Measurements from ENCODE around the gene TSR2.

Gene TSR2, protein sequence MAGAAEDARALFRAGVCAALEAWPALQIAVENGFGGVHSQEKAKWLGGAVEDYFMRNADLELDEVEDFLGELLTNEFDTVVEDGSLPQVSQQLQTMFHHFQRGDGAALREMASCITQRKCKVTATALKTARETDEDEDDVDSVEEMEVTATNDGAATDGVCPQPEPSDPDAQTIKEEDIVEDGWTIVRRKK

DNA sequence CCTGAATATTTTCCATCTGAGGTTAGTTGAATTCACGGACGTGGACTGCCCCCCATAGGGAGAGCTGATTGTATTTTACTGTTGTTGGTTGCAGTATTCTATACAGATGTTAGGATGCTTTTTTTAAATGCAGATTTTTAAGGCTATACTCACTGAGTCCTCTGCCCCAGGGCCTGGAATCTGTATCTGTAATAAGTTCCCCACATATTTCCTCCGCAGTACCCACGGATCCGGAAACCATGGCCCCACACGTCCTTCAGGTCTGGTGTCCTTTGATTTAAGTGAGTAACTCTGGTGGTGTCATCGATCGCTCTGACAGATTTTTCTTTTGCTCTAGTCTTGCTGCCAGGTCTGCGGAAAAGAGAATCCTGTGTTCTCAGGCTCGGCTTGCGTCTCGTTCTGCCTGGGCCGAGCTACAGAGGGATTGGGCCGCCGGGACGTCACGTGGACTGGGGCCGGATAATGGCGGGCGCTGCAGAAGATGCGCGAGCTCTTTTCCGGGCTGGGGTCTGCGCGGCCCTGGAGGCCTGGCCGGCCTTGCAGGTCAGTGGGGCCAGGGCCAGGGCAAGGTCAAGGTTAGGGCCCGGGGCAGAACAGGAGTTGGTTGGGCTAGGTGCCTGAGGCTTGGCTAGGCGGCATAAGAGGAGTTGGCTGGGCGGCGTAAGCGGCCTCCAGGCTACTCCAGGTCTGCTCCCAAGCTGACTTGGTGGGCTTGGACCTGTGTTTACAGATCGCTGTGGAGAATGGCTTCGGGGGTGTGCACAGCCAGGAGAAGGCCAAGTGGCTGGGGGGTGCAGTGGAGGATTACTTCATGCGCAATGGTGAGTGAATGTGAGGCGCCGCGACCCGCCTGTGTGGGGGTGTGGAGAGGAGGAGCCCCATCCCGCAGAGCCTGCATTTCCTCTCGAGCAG is at the start of gene TSR2:
TSR2 (plus strand) TSS at position 445 of the 912 bp plus-strand sequence; CDS start at position 463, 18 bp downstream.
- Histone ChIP-seq H3K4me3 (ENCODE audit: low read length in 2 of 2) (peak within 1 kb of the TSS; percentile 87 to 89), H3K4me1 (ENCODE audit: control insufficient read depth, insufficient read depth, low read length) (peaks cover 6% of the 10 kb centered on the region), H3K27me3 (ENCODE audit: control insufficient read depth in 1 of 2, insufficient read depth in 2 of 2, low read length in 2 of 2) (peaks cover 0 to 2% of the 10 kb centered on the region in 2 donors), H3K27ac (ENCODE audit: low read length) (no peak within 1 kb of the TSS), H3K9me3 (ENCODE audit: control insufficient read depth in 2 of 2, low read length in 2 of 2) (no peaks in the 10 kb centered on the region), H3K36me3 (ENCODE audit: control insufficient read depth in 2 of 2, insufficient read depth in 2 of 2, low read length in 2 of 2) (peaks cover 3 to 4% of the 10 kb centered on the region in 2 donors), H3K9ac (ENCODE audit: low read length in 2 of 2) (peak within 1 kb of the TSS; percentile 76 to 80)

DNA sequence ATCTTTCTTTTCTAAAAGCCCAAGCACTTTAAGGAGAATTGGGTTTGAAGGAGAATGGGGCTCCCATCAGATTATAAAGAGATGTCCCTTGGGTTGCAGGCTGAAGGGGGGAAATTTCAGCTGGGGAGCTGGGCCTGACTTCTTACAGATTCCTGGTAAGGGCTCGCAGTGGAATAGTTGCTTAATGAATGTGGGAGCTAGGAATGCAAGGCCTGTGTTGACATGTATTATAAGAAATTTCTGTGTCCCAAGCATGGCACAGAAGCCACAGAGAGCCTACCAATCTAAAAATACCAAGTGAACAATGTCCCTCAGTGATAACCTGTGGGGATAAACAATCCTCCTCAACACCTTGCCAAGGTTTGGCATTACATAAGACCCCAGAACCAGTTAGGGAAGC is 43.1 kb upstream of the TSR2 start:
- no peaks in the 10 kb centered on the region for H3K27me3 ChIP-seq (ENCODE audit: control insufficient read depth in 1 of 2, insufficient read depth in 2 of 2, low read length in 2 of 2)
- no peak overlapping the region for H3K9ac ChIP-seq (ENCODE audit: low read length in 2 of 2)
- H3K36me3 ChIP-seq (ENCODE audit: control insufficient read depth in 2 of 2, insufficient read depth in 2 of 2, low read length in 2 of 2), result no peaks in the 10 kb centered on the region
- no peaks in the 10 kb centered on the region for H3K9me3 ChIP-seq (ENCODE audit: control insufficient read depth in 2 of 2, low read length in 2 of 2)
- H3K4me1 ChIP-seq (ENCODE audit: control insufficient read depth, insufficient read depth, low read length), result no peaks in the 10 kb centered on the region
- H3K4me3 ChIP-seq (ENCODE audit: low read length in 2 of 2), result no peak overlapping the region
- H3K27ac ChIP-seq (ENCODE audit: low read length), result no peak overlapping the region

DNA sequence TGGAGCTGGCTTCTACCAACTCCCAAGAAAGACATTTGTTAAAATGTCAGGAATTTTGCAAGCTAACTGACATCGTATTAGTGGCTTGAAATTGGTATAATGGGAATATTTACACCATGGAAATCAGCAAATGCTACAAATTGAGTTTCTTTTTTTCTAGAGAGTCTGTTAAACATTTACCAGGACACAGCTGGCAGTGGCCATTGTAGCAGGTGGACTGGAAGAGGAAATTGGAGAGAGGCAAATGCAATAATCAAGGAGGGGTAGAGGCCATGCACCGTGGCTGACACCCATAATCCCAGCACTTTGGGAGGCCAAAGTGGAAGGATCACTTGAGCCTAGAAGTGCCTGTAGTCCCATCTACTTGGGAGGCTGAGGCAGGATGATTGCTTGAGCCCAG is 32.9 kb upstream of the TSR2 start:
- Histone ChIP-seq H3K27me3 (ENCODE audit: control insufficient read depth in 1 of 2, insufficient read depth in 2 of 2, low read length in 2 of 2) (no peaks in the 10 kb centered on the region), H3K4me3 (ENCODE audit: low read length in 2 of 2) (no peak overlapping the region), H3K27ac (ENCODE audit: low read length) (no peak overlapping the region), H3K36me3 (ENCODE audit: control insufficient read depth in 2 of 2, insufficient read depth in 2 of 2, low read length in 2 of 2) (no peaks in the 10 kb centered on the region), H3K9me3 (ENCODE audit: control insufficient read depth in 2 of 2, low read length in 2 of 2) (no peaks in the 10 kb centered on the region), H3K9ac (ENCODE audit: low read length in 2 of 2) (no peak overlapping the region), H3K4me1 (ENCODE audit: control insufficient read depth, insufficient read depth, low read length) (no peaks in the 10 kb centered on the region)

DNA sequence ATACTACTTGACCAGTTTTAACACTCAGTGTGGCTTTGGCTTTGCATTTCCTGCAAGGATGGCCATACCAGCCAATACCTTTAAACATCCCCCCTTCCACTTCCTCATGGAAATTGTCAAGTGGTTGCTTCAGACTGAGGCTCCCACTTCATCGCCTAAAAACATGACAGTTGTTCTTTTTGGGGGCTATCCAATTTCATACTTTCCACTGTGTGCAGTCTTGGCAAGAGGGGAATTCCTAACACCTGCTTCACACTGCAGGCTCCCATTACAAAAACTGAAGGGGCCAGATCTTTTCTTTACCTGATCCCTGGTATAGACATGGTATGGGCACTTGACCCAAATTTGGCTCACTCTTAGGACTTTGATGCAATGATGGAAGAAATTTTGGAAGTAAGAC is 28.5 kb upstream of the TSR2 start:
- Histone ChIP-seq H3K36me3 (ENCODE audit: control insufficient read depth in 2 of 2, insufficient read depth in 2 of 2, low read length in 2 of 2) (no peaks in the 10 kb centered on the region), H3K9me3 (ENCODE audit: control insufficient read depth in 2 of 2, low read length in 2 of 2) (no peaks in the 10 kb centered on the region), H3K27ac (ENCODE audit: low read length) (no peak overlapping the region), H3K27me3 (ENCODE audit: control insufficient read depth in 1 of 2, insufficient read depth in 2 of 2, low read length in 2 of 2) (peaks cover 0 to 6% of the 10 kb centered on the region in 2 donors), H3K9ac (ENCODE audit: low read length in 2 of 2) (no peak overlapping the region), H3K4me3 (ENCODE audit: low read length in 2 of 2) (no peak overlapping the region), H3K4me1 (ENCODE audit: control insufficient read depth, insufficient read depth, low read length) (no peaks in the 10 kb centered on the region)

DNA sequence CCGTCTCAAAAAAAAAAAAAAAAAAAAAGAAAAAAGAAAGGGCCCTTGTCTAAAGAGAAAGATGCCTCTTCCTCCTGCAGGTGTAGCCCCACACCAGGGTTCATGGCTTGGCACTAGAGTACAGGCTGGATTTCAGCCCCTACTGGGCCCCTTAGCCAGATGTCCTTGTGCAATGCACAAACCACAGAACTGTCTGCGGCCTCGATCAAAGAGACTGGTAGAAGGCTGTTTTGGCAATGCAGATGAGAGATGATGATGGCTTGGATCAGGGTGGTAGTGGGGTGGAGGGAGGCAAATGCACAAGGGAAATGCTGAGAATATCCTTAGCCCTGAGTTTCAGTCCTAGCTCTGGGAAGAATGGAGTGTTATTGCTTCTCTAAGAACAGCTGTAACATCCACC is 26.5 kb upstream of the TSR2 start:
- Histone ChIP-seq H3K9ac (ENCODE audit: low read length in 2 of 2) (no peak overlapping the region), H3K4me1 (ENCODE audit: control insufficient read depth, insufficient read depth, low read length) (no peaks in the 10 kb centered on the region)

DNA sequence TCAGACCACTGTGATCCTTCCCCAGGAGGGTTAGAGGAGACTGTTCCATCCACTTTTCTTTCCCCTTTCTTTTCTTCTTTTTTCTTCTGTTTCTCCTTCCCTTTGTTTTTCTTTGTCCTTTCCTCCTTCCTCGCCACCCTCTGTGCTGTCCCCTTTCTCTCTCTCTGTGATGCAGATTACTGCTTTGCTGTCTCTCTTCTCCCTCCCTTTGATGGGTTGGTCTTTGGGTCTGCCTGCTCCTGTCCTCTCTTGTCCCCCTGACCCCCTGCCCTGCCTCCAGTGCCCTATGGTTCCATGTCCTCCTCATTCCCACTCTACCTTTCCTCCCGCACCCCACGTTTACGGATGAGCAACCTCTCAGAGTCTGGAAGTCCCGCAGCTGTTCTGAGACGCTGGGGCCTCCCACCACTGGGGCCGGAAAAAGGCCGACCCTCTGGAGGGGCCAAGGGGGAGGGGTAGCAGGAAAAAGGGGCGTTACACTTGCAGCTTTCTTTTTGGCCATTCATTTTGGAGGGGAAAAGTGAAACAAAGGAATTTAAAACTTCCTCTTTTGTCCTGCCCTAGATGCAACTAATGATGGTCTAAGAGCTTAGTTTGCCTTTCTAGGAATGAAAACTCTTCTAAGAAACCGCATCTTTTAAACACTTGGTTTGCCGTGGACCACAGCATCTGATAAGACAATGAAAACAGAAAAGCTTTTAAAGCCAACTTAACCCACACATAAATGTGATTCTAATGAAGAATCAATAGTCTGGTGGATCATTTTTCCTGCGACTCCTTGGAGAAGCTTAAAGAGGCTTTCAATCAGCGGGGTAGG is 24.5 kb upstream of the TSR2 start:
- Histone ChIP-seq H3K9me3 (ENCODE audit: control insufficient read depth in 2 of 2, low read length in 2 of 2) (no peaks in the 10 kb centered on the region), H3K4me3 (ENCODE audit: low read length in 2 of 2) (no peak overlapping the region), H3K27me3 (ENCODE audit: control insufficient read depth in 1 of 2, insufficient read depth in 2 of 2, low read length in 2 of 2) (peaks cover 0 to 6% of the 10 kb centered on the region in 2 donors), H3K4me1 (ENCODE audit: control insufficient read depth, insufficient read depth, low read length) (no peaks in the 10 kb centered on the region), H3K27ac (ENCODE audit: low read length) (no peak overlapping the region), H3K9ac (ENCODE audit: low read length in 2 of 2) (no peak overlapping the region), H3K36me3 (ENCODE audit: control insufficient read depth in 2 of 2, insufficient read depth in 2 of 2, low read length in 2 of 2) (no peaks in the 10 kb centered on the region)

More for the DNA sequence above, 26.5 kb upstream of the TSR2 start:
- Histone ChIP-seq H3K36me3 (ENCODE audit: control insufficient read depth in 2 of 2, insufficient read depth in 2 of 2, low read length in 2 of 2) (no peaks in the 10 kb centered on the region), H3K27ac (ENCODE audit: low read length) (no peak overlapping the region), H3K9me3 (ENCODE audit: control insufficient read depth in 2 of 2, low read length in 2 of 2) (no peaks in the 10 kb centered on the region), H3K4me3 (ENCODE audit: low read length in 2 of 2) (no peak overlapping the region), H3K27me3 (ENCODE audit: control insufficient read depth in 1 of 2, insufficient read depth in 2 of 2, low read length in 2 of 2) (peaks cover 0 to 6% of the 10 kb centered on the region in 2 donors)

DNA sequence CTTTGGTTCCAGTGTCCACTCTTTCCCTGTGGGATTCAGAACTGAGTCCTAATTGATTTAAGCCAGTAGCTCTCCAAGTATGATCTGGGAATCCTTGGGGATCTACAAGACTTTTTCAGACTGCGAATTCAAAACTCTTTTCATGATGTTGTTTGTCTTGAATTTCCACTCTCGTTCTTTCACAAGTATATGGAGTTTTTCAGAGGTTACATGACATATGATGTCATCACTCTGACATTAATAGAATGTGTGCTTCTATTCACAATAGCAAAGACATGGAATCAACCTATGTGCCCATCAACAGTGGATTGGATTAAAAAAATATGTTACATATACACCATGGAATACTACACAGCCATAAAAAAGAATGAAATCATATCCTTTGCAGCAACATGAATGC is 23.2 kb upstream of the TSR2 start:
- H3K4me1 ChIP-seq (ENCODE audit: control insufficient read depth, insufficient read depth, low read length), result no peaks in the 10 kb centered on the region
- H3K27me3 ChIP-seq (ENCODE audit: control insufficient read depth in 1 of 2, insufficient read depth in 2 of 2, low read length in 2 of 2), result peaks cover 0 to 6% of the 10 kb centered on the region in 2 donors
- no peak overlapping the region for H3K9ac ChIP-seq (ENCODE audit: low read length in 2 of 2)
- no peak overlapping the region for H3K4me3 ChIP-seq (ENCODE audit: low read length in 2 of 2)
- H3K36me3 ChIP-seq (ENCODE audit: control insufficient read depth in 2 of 2, insufficient read depth in 2 of 2, low read length in 2 of 2), result no peaks in the 10 kb centered on the region
- H3K9me3 ChIP-seq (ENCODE audit: control insufficient read depth in 2 of 2, low read length in 2 of 2), result no peaks in the 10 kb centered on the region
- H3K27ac ChIP-seq (ENCODE audit: low read length), result no peak overlapping the region

DNA sequence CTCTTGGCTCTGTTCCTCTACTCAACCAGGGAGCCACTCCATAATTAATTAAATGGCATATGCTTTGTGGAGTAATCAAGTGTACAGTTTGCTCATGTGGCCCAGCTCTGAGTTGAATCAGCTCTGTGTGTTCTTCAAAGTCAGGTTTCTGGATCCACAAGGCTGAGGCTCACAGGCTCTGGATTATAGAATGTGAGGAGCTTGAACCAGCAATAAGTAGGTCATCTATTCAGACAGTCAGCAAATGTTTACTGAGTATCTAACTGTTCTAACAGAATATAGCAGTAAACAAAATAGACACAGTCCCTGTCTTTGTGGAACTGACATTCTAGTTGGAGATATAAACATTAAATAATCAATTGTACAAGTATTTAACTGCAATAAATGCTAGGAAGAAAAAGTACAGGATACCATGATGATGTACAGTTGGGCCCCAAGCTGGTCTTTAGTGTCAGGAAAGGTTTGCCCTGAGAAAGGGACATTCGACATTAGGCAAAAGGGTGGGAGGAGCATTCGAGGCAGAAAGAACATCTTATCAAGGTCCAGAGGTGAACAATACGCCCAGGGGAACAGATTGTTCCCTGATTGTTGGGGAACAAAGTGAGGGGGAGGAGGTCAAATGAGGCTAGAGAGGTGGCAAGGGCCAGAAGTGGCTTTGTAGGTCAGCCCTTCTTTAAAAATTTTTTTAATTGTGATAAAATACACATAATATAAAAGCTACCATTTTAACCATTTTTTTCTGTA is 20.5 kb upstream of the TSR2 start:
- Histone ChIP-seq H3K4me3 (ENCODE audit: low read length in 2 of 2) (no peak overlapping the region), H3K27ac (ENCODE audit: low read length) (no peak overlapping the region), H3K27me3 (ENCODE audit: control insufficient read depth in 1 of 2, insufficient read depth in 2 of 2, low read length in 2 of 2) (peaks cover 0 to 6% of the 10 kb centered on the region in 2 donors), H3K36me3 (ENCODE audit: control insufficient read depth in 2 of 2, insufficient read depth in 2 of 2, low read length in 2 of 2) (no peaks in the 10 kb centered on the region), H3K9ac (ENCODE audit: low read length in 2 of 2) (no peak overlapping the region), H3K4me1 (ENCODE audit: control insufficient read depth, insufficient read depth, low read length) (no peaks in the 10 kb centered on the region), H3K9me3 (ENCODE audit: control insufficient read depth in 2 of 2, low read length in 2 of 2) (no peaks in the 10 kb centered on the region)

DNA sequence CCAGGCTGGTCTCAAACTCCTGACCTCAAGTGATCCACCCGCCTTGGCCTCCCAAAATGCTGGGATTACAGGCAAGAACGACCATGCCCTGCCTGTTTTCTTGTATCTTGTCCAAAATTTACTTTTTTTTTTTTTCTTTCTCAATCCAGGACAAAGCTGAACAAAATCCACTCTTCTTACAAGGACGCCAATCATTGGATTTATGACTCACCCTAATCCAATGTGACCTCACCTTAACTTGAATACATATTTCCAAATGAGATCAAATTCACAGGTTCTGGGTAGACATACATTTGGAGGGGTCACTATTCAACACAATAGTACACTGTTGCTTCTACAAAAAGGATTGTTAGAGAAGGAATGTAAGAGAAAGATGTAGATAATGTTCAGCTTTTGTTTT is 18.0 kb upstream of the TSR2 start:
- H3K27me3 ChIP-seq (ENCODE audit: control insufficient read depth in 1 of 2, insufficient read depth in 2 of 2, low read length in 2 of 2), result no peaks in the 10 kb centered on the region

More for the DNA sequence above, 18.0 kb upstream of the TSR2 start:
- no peak overlapping the region for H3K27ac ChIP-seq (ENCODE audit: low read length)
- no peaks in the 10 kb centered on the region for H3K36me3 ChIP-seq (ENCODE audit: control insufficient read depth in 2 of 2, insufficient read depth in 2 of 2, low read length in 2 of 2)
- H3K9me3 ChIP-seq (ENCODE audit: control insufficient read depth in 2 of 2, low read length in 2 of 2), result no peaks in the 10 kb centered on the region
- H3K4me3 ChIP-seq (ENCODE audit: low read length in 2 of 2), result no peak overlapping the region
- no peaks in the 10 kb centered on the region for H3K4me1 ChIP-seq (ENCODE audit: control insufficient read depth, insufficient read depth, low read length)
- no peak overlapping the region for H3K9ac ChIP-seq (ENCODE audit: low read length in 2 of 2)
